SK-N-SH (cell line): ENCODE data around the gene KCTD4. TPM values are rescaled to one million over a fixed set of nuclear protein-coding genes. Genes with fewer than 3 reads are reported as not detected.

ENCODE experiments used
- CTCF ChIA-PET: fragments of 300-600, 350-600 bp; formaldehyde crosslinking; extraction: SDS; loops from one replicate; lab custom pipeline; 2021; lab: Yijun Ruan, JAX
- POLR2A ChIA-PET: fragments of 350-600 bp; sonication (Branson Sonifier 250); formaldehyde crosslinking; extraction: SDS; loops from one replicate; lab custom pipeline; 2020; ENCODE audit warnings: antibody characterized with exemption, inconsistent platforms; lab: Yijun Ruan, JAX
- DNase-seq: peaks from one replicate; pipeline ENCODE4 v3.0.0; 2012
- H2AFZ ChIP-seq: fragments of 200-600 bp; sonication (generic); 2 replicates; pipeline ENCODE4 v1.8.1; 2016; ENCODE audit warnings: antibody characterized with exemption, mild to moderate bottlenecking, low read depth
- H3F3A ChIP-seq: fragments of 200-600 bp; sonication (generic); replicated peaks from 2 replicates; pipeline ENCODE3; 2016; ENCODE audit warnings: antibody characterized with exemption, mild to moderate bottlenecking; ENCODE audit not compliant: insufficient read depth
- H3K27ac ChIP-seq, 2 experiments: fragments of 200-500 bp in 1 of 2; fragments of 200-600 bp in 1 of 2; sonication (Bioruptor generic) in 1 of 2; sonication (generic), shearing (Covaris generic) in 1 of 2; 2 replicates each; pipeline versions ENCODE4 v1.5.1 to v1.6.1; 2014 to 2016; ENCODE audit warnings: low read depth in 2 of 2, inconsistent platforms in 1 of 2, low read length in 1 of 2, mild to moderate bottlenecking in 1 of 2, mixed read lengths in 1 of 2
- H3K27me3 ChIP-seq: fragments of 200-600 bp; sonication (generic), shearing (Covaris generic); 2 replicates; pipeline ENCODE4 v1.6.1; 2016; ENCODE audit warnings: mixed run types; ENCODE audit not compliant: insufficient read depth
- H3K36me3 ChIP-seq, 2 experiments: fragments of 200-500 bp in 1 of 2; fragments of 200-600 bp in 1 of 2; sonication (Bioruptor generic) in 1 of 2; sonication (generic) in 1 of 2; replicated peaks in 1 of 2; 2 replicates each; pipeline versions ENCODE3 to v1.5.1; 2014 to 2016; ENCODE audit warnings: low read length in 1 of 2, mild to moderate bottlenecking in 1 of 2; ENCODE audit not compliant: insufficient read depth in 2 of 2, control insufficient read depth in 1 of 2
- H3K4me1 ChIP-seq, 2 experiments: fragments of 200-500 bp in 1 of 2; fragments of 200-600 bp in 1 of 2; sonication (Bioruptor generic) in 1 of 2; sonication (generic), shearing (Covaris generic) in 1 of 2; 2 replicates each; pipeline versions ENCODE4 v1.5.1 to v1.6.1; 2014 to 2016; ENCODE audit warnings: low read depth in 1 of 2, low read length in 1 of 2, mixed run types in 1 of 2; ENCODE audit not compliant: insufficient read depth in 2 of 2, control insufficient read depth in 1 of 2
- H3K4me2 ChIP-seq: fragments of 200-600 bp; sonication (generic), shearing (Covaris generic); 2 replicates; pipeline ENCODE4 v1.6.1; 2017; ENCODE audit warnings: mixed run types
- H3K4me3 ChIP-seq, 2 experiments: fragments of 200-500 bp in 1 of 2; fragments of 200-600 bp in 1 of 2; sonication (Bioruptor generic) in 1 of 2; sonication (generic), shearing (Covaris generic) in 1 of 2; 2 replicates each; pipeline versions ENCODE4 v1.5.1 to v1.8.1; 2014 to 2016; ENCODE audit warnings: low read depth in 2 of 2, inconsistent platforms in 1 of 2, low read length in 1 of 2, mild to moderate bottlenecking in 1 of 2, mixed read lengths in 1 of 2, moderate library complexity in 1 of 2
- H3K79me2 ChIP-seq: fragments of 200-600 bp; sonication (generic); 2 replicates; pipeline ENCODE4 v1.8.1; 2017; ENCODE audit warnings: mild to moderate bottlenecking; ENCODE audit not compliant: insufficient read depth
- H3K9ac ChIP-seq: fragments of 200-600 bp; sonication (generic); 2 replicates; pipeline ENCODE4 v1.6.1; 2017; ENCODE audit warnings: mixed run types
- H3K9me2 ChIP-seq: fragments of 200-600 bp; sonication (generic); 2 replicates; pipeline ENCODE4 v1.6.1; 2017; ENCODE audit warnings: mixed run types
- H3K9me3 ChIP-seq: fragments of 200-600 bp; sonication (generic); 2 replicates; pipeline ENCODE4 v1.6.1; 2017; ENCODE audit warnings: mixed run types, mild to moderate bottlenecking, moderate library complexity
- H4K20me1 ChIP-seq: fragments of 200-600 bp; sonication (generic); 2 replicates; pipeline ENCODE4 v1.6.1; 2017; ENCODE audit warnings: mild to moderate bottlenecking, mixed run types; ENCODE audit not compliant: insufficient read depth
- CHD2 ChIP-seq: fragments of 150-350 bp; IDR thresholded peaks from 2 replicates; pipeline ENCODE4 v1.6.1; 2018; ENCODE audit warnings: low read length; ENCODE audit not compliant: partially characterized antibody
- CTCF ChIP-seq: fragments of 200-600 bp; sonication (generic); IDR thresholded peaks from 2 replicates; pipeline ENCODE4 v1.6.1; 2017; ENCODE audit warnings: antibody characterized with exemption, mild to moderate bottlenecking, moderate library complexity
- FOSL2 ChIP-seq: IDR thresholded peaks from 2 replicates; pipeline ENCODE4 v1.4.0; 2012; ENCODE audit warnings: low read depth, mild to moderate bottlenecking, moderate library complexity, borderline replicate concordance
- FOXJ3 ChIP-seq: sonication (generic); formaldehyde crosslinking; IDR thresholded peaks from 2 replicates; pipeline ENCODE4 v1.5.1; 2020; ENCODE audit warnings: mild to moderate bottlenecking, missing genetic modification reagents
- JUND ChIP-seq: IDR thresholded peaks from 2 replicates; pipeline ENCODE4 v1.4.0; 2012
- MEF2A ChIP-seq: IDR thresholded peaks from 2 replicates; pipeline ENCODE4 v1.4.0; 2012; ENCODE audit warnings: low read depth, borderline replicate concordance
- NFIC ChIP-seq: IDR thresholded peaks from 2 replicates; pipeline ENCODE4 v1.4.0; 2012; ENCODE audit warnings: borderline replicate concordance
- RAD21 ChIP-seq: IDR thresholded peaks from 2 replicates; pipeline ENCODE4 v1.6.1; 2012; ENCODE audit warnings: mild to moderate bottlenecking, low read length
- REST ChIP-seq: IDR thresholded peaks from 2 replicates; pipeline ENCODE4 v1.6.1; 2012; ENCODE audit warnings: mild to moderate bottlenecking, low read depth, low read length, moderate library complexity
- TCF12 ChIP-seq: IDR thresholded peaks from 2 replicates; pipeline ENCODE4 v1.4.0; 2012
- TEAD4 ChIP-seq: IDR thresholded peaks from 2 replicates; pipeline ENCODE4 v1.4.0; 2012; ENCODE audit warnings: mild to moderate bottlenecking, borderline replicate concordance; ENCODE audit not compliant: insufficient read depth
- ZBTB33 ChIP-seq: IDR thresholded peaks from 2 replicates; pipeline ENCODE4 v1.4.0; 2012; ENCODE audit warnings: low read depth, borderline replicate concordance
- WGBS: methylation state at CpG from one replicate; pipeline ENCODE4 v1.1.6; 2017; ENCODE audit warnings: low lambda C conversion rate; 5-methylcytosine and 5-hydroxymethylcytosine counted together
- polyA plus RNA-seq, 3 experiments: library from polyadenylated mRNA; depleted of rRNA; stranded (reverse); fragments of >200 nt; gene quantifications; 2 replicates each; pipeline ENCODE4 v1.2.3, GENCODE V29; 2012

Gene KCTD4
- polyA plus RNA-seq, 1 of the 3 experiments (the other 2 are of a cell fraction): 0.56 TPM

GRCh38 chr13:45243077-45243476 lies 42.2 kb upstream of the KCTD4 start:
- Histone ChIP-seq H3K9me3 (no peaks in the 10 kb centered on the region), H3K4me2 (no peak overlapping the region), H3K4me3 (no peak overlapping the region), H3K36me3 (no peaks in the 10 kb centered on the region), H3K27me3 (no peaks in the 10 kb centered on the region), H3K4me1 (peaks cover 2 to 18% of the 10 kb centered on the region in 2 experiments; a peak in 3 of 4 replicates), H3K9me2 (no peaks in the 10 kb centered on the region), H3K79me2 (peaks cover 44% of the 10 kb centered on the region), H4K20me1 (no peaks in the 10 kb centered on the region), H3K27ac (no peak overlapping the region), H3F3A (peaks cover 14% of the 10 kb centered on the region), H2AFZ (no peak overlapping the region), H3K9ac (no peak overlapping the region)
- 98% methylated on average over 7 of the region's 8 CpGs for WGBS
- ChIA-PET POLR2A (no interaction called here), CTCF (no interaction called here)
- TF ChIP-seq CTCF (no peak), FOXJ3 (CRISPR knock-in tag) (no peak), FOSL2 (no peak), TCF12 (no peak), JUND (no peak), REST (no peak), ZBTB33 (no peak), NFIC (no peak), MEF2A (no peak), CHD2 (no peak), RAD21 (no peak), TEAD4 (no peak)
- DNase-seq: no peak
